CD4-positive, alpha-beta T cell treated with Interferon alpha-2 for 1 hour (primary cell): ENCODE results near the gene OSBPL6.
"Not testable (repeated sequence)": the region's sequence is repeated elsewhere in the genome, so short reads cannot be mapped to it uniquely, and the experiment has no call there.

ENCODE experiments used
- DNase-seq, 2 donors: peaks; one replicate each; pipeline ENCODE4 v3.0.0-alpha.2; 2020 to 2022

The OSBPL6 gene

GRCh38 chr2:178413472-178414265, 219.4 kb downstream of the OSBPL6 start:
- peak; percentile 75 to 80 for DNase-seq

GRCh38 chr2:178414266-178415247, 220.2 kb downstream of the OSBPL6 start:
- peak; percentile 87 to 89 for DNase-seq

GRCh38 chr2:178415979-178416378, 221.7 kb downstream of the OSBPL6 start:
- DNase-seq, result no peak

- DNase-seq, result no peak
Measured at GRCh38 chr2:178417916-178418315, 223.6 kb downstream of the OSBPL6 start.

- DNase-seq, result no peak
Measured at GRCh38 chr2:178418426-178418825, 224.1 kb downstream of the OSBPL6 start.

GRCh38 chr2:178419123-178419522, 224.8 kb downstream of the OSBPL6 start:
- DNase-seq, result peak in 1 of 2 donors; percentile 5

- DNase-seq, result no peak
Measured at GRCh38 chr2:178420463-178420999, 226.2 kb downstream of the OSBPL6 start.

GRCh38 chr2:178422097-178422496, 227.8 kb downstream of the OSBPL6 start:
- no peak for DNase-seq

- DNase-seq, result not testable (repeated sequence)
Measured at GRCh38 chr2:178423746-178424145, 229.4 kb downstream of the OSBPL6 start.

GRCh38 chr2:178425255-178425827, 231.0 kb downstream of the OSBPL6 start:
- no peak for DNase-seq

- no peak for DNase-seq
Measured at GRCh38 chr2:178426388-178426787, 232.1 kb downstream of the OSBPL6 start.

GRCh38 chr2:178427458-178427857, 233.1 kb downstream of the OSBPL6 start:
- DNase-seq, result no peak

- no peak for DNase-seq
Measured at GRCh38 chr2:178428396-178428806, 234.1 kb downstream of the OSBPL6 start.

GRCh38 chr2:178429336-178429735, 235.0 kb downstream of the OSBPL6 start:
- no peak for DNase-seq

GRCh38 chr2:178436662-178437061, 242.3 kb downstream of the OSBPL6 start:
- no peak for DNase-seq

- DNase-seq, result no peak
Measured at GRCh38 chr2:178441426-178441825, 247.1 kb downstream of the OSBPL6 start.

- DNase-seq, result peak in 1 of 2 donors; percentile 26
Measured at GRCh38 chr2:178448968-178449661, 254.8 kb downstream of the OSBPL6 start.

- peak in 1 of 2 donors; percentile 82 for DNase-seq
Measured at GRCh38 chr2:178449700-178450523, 255.6 kb downstream of the OSBPL6 start.

- peak in 1 of 2 donors; percentile 72 for DNase-seq
Measured at GRCh38 chr2:178450524-178450773, 256.1 kb downstream of the OSBPL6 start.

GRCh38 chr2:178450774-178451525, 256.6 kb downstream of the OSBPL6 start, which contains the start of the genes PJVK and PRKRA:
Gene PJVK, plus strand, starts transcription at chr2:178451378. Its CDS starts 2,032 bp downstream, at chr2:178453410.
Gene PRKRA, minus strand, starts transcription at chr2:178451175. Its CDS starts 145 bp downstream, at chr2:178451030.
- peak; percentile 95 to 96 for DNase-seq

- DNase-seq, result no peak
Measured at GRCh38 chr2:178452334-178452733, 258.0 kb downstream of the OSBPL6 start.
